ENCODE results near the gene CTNND1. TPM values are rescaled to one million over a fixed set of nuclear protein-coding genes. Genes with fewer than 3 reads are reported as not detected.
A peak's percentile ranks its signal among the peaks of the same experiment; 100 is the strongest.

CTNND1 gene
- total and polyA plus RNA-seq, 9 of the 15 experiments (the other 6 are each of a cell fraction or from before 2014, with no cell fraction given) = 11.1 to 74.0 (median 43.3) TPM

DNA sequence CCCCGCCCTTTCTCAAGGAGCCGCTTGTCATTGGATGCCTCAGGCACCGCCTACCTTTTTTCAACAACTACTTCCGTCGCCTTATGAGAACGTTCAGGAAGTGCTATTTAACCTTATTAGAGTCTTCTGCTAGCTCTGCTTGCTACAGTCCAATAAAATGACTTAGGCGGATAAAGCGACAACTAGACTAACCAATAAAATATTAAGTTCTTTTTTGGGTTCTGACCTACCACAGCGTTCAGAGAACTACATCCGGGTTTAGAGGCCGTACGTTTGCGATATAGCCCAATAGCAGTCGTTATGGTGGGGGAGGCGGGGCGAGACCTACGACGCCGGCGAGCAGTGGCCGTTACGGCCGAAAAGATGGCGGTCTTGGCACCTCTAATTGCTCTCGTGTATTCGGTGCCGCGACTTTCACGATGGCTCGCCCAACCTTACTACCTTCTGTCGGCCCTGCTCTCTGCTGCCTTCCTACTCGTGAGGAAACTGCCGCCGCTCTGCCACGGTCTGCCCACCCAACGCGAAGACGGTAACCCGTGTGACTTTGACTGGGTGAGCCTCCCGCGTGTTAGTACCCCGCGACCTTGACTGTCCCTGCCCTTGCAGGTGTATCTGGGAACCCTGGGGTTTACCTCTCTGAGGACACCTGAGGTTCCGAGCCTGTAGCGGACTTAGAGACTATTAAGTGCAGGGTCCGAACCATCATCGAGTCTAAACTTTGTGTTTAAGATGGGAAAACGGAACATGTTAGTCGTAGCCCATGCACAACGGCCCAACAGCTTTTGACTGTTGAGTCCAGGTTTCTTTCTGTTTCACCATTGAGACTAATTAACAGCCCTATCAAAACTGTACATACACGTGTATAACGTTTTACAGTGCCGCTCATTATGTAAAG, 49.1 kb upstream of the CTNND1 start, which contains the start of gene TMX2 (continued):
- no peak for TF ChIP-seq CBX2 (IDR thresholded peaks at IDR 0.05; ENCODE audit: insufficient read depth, low read length, poor library complexity, severe bottlenecking)
- TF ChIP-seq, protein P1, sequence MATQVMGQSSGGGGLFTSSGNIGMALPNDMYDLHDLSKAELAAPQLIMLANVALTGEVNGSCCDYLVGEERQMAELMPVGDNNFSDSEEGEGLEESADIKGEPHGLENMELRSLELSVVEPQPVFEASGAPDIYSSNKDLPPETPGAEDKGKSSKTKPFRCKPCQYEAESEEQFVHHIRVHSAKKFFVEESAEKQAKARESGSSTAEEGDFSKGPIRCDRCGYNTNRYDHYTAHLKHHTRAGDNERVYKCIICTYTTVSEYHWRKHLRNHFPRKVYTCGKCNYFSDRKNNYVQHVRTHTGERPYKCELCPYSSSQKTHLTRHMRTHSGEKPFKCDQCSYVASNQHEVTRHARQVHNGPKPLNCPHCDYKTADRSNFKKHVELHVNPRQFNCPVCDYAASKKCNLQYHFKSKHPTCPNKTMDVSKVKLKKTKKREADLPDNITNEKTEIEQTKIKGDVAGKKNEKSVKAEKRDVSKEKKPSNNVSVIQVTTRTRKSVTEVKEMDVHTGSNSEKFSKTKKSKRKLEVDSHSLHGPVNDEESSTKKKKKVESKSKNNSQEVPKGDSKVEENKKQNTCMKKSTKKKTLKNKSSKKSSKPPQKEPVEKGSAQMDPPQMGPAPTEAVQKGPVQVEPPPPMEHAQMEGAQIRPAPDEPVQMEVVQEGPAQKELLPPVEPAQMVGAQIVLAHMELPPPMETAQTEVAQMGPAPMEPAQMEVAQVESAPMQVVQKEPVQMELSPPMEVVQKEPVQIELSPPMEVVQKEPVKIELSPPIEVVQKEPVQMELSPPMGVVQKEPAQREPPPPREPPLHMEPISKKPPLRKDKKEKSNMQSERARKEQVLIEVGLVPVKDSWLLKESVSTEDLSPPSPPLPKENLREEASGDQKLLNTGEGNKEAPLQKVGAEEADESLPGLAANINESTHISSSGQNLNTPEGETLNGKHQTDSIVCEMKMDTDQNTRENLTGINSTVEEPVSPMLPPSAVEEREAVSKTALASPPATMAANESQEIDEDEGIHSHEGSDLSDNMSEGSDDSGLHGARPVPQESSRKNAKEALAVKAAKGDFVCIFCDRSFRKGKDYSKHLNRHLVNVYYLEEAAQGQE (IDR thresholded peaks at IDR 0.05; ENCODE audit: borderline replicate concordance) = no peak
- TF ChIP-seq, protein P1 (CRISPR knock-in tag; IDR thresholded peaks at IDR 0.05; ENCODE audit: low read depth) = peak; percentile 46; the same call in 1 of the 2 replicates
- TF ChIP-seq GABPA (tag; conservative IDR thresholded peaks at IDR 0.05; ENCODE audit: low read depth) = peak; percentile 99
- TF ChIP-seq ZNF431 (CRISPR knock-in tag; IDR thresholded peaks at IDR 0.05) = no peak
- no peak for TF ChIP-seq SMAD1 (IDR thresholded peaks at IDR 0.05; ENCODE audit: low read depth, low read length, partially characterized antibody)
- peak; percentile 99 for TF ChIP-seq PKNOX1 (IDR thresholded peaks at IDR 0.05)
- TF ChIP-seq SRSF3 (IDR thresholded peaks at IDR 0.05; ENCODE audit: insufficient read depth, low read length) = 0 out of 2 replicates have a peak, but pooled peaks have one; percentile 47
- TF ChIP-seq ZNF586 (CRISPR knock-in tag; conservative IDR thresholded peaks at IDR 0.05) = no peak
- TF ChIP-seq, protein P2, sequence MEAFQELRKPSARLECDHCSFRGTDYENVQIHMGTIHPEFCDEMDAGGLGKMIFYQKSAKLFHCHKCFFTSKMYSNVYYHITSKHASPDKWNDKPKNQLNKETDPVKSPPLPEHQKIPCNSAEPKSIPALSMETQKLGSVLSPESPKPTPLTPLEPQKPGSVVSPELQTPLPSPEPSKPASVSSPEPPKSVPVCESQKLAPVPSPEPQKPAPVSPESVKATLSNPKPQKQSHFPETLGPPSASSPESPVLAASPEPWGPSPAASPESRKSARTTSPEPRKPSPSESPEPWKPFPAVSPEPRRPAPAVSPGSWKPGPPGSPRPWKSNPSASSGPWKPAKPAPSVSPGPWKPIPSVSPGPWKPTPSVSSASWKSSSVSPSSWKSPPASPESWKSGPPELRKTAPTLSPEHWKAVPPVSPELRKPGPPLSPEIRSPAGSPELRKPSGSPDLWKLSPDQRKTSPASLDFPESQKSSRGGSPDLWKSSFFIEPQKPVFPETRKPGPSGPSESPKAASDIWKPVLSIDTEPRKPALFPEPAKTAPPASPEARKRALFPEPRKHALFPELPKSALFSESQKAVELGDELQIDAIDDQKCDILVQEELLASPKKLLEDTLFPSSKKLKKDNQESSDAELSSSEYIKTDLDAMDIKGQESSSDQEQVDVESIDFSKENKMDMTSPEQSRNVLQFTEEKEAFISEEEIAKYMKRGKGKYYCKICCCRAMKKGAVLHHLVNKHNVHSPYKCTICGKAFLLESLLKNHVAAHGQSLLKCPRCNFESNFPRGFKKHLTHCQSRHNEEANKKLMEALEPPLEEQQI (IDR thresholded peaks at IDR 0.05) = no peak
- peak; percentile 10; the same call in 1 of the 2 replicates for TF ChIP-seq JUN (IDR thresholded peaks at IDR 0.05; ENCODE audit: borderline replicate concordance, low read depth, low read length)
- TF ChIP-seq JUN (CRISPR knock-in tag; IDR thresholded peaks at IDR 0.05; ENCODE audit: borderline replicate concordance) = no peak
- TF ChIP-seq ETV6 (IDR thresholded peaks at IDR 0.05; ENCODE audit: borderline replicate concordance in 1 of 2, low read depth in 2 of 2, low read length in 1 of 2) = no peak
- TF ChIP-seq ETV6 (CRISPR knock-in tag; IDR thresholded peaks at IDR 0.05; ENCODE audit: borderline replicate concordance) = 0 out of 2 replicates have a peak, but pooled peaks have one; percentile 57

Measured in K562 (cell line).